Retina (tissue), 1 donor: ENCODE measurements around the gene RGS14.
A peak's percentile ranks its signal among the peaks of the same experiment; 100 is the strongest.
"Not testable (repeated sequence)": the region's sequence is repeated elsewhere in the genome, so short reads cannot be mapped to it uniquely, and the experiment has no call there.

Experiments used
- DNase-seq: peaks from one replicate; pipeline ENCODE4 v3.0.0-alpha.2; 2016

Gene RGS14

DNA sequence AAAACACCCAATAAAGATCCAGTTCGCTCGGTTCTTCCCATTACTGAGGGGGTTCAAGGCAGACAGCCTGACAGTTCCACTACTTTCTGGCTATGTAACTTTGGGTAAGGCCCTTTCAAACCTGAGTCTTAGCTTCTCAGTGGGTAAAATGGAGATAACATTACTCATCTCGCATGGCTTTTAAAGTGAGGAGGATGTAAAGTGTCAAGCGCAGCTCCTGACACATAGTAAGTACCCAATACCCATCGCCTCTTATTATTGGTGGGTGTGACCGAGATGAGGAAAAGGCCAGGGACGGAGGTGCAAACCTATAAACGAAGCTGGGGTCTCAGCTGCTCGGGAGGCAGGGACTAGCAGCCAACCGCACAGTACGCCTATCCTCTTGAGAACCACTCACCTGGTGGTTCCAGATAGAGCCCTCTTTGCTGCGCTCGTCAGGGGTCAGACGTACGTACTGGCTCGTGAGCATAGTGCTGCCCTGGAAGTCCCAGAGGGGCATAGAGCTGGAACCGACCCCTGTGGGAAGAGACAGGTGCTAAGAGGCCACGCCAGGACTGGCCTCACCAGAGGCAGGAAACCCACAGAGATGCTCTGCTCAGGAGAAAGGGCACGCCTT, 6.8 kb upstream of the RGS14 start:
- no peak for DNase-seq

DNA sequence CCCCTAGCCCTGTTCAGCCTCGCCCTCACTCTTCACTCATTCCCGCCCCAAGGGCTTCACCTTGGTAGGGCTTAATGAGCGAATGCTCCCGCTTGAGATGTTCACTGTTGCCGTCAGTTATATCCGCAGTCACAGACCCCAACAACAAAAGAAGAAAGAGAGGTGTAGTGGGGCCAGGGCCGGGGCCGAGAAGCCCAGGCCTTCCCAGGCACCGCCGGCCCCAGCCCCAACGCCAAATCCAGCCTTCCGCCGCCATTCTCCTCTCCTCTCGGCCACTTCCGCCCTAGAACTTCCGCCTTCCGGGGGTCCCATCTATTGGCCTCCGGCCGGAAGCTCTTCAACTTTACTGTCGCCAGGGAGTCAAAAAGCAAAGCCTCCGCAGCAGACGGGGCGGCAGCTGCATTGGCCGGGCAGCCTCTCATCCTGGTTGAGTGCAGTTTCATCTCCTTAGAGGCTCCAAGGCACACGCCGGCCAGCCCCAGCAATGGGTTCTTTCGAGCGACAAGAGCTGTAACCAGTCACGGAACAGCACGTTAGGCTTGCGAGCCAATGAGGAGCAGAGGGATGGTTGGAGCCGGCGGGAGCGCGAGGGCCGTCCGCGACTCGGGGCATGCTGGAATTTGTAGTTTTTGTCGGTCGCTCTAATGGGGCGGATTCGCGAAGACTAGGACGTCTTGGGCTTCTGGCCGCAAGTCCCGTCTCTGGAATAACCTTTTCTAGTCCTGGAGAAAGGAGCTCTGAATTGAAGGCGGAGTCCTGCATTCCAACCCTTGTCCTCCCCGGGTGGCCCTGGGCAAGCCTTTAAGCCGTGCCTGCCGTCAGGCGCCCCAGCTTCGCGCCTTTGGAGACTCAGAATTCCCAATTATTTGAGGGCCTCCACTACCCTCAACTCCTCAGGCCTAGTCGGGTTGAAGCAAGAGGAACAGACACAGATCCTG, 6.1 kb upstream of the RGS14 start, which contains the start of gene LMAN2:
Gene LMAN2 (minus strand): TSS at position 277 of the 938 bp plus-strand sequence. CDS start 21 bp downstream, at position 256.
- peak; percentile 98 for DNase-seq

DNA sequence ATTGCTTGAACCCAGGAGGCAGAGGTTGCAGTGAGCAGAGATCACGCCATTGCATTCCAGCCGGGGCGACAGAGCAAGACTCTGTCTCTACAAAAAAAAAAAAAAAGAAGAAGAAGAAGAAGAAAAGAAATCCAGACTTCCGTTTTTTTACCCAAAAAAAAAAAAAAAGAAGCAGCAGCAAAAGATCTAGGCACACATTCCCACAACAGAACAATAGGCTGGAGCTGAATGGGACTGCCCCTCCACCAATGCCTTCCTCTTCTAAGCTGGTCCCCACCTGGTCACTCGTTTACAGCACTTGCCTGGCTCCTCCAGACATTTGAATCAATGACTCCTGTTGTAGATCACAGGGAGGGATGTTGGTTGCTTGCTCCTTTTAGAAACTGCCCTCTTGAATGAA, 4.6 kb upstream of the RGS14 start:
- no peak for DNase-seq

DNA sequence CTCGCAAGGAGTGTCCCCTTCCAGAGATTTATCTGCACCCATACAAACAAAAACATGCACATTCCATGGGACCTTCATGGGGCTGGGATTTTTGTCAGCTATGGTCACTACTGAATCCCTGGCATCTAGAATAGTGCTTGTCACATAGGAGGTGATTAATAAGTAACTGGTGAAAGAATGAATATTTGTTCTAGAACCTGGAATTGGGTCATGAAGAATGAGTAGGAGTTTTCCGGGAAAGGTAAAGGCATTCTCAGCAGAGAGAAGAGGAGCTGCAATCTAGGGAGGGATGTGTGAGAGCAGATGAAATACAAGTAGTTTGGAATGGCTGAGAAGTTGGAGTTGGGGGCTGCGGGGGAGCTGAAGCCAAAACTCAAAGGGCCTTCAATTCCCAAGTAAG, 3.5 kb upstream of the RGS14 start:
- DNase-seq: no peak

DNA sequence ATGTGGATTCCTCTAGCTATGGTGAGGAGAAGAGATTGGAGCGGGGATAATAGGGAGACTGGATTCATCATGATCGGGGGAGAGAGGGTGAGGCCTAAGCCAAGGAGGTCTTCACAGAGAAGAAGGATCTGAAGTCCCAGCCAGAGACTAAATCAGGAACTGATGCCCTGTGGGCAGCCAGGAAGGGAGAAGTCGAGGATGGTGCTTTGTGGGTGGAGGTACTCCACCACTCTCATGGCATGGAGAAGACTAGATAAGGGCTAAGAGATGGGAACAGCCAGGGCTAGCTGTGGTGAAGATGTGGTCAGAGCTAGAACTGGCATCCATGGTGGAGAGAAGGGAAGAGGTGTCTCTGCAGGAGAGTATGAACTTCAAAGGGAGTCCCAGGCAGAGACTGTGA, 3.0 kb upstream of the RGS14 start:
- DNase-seq: no peak

DNA sequence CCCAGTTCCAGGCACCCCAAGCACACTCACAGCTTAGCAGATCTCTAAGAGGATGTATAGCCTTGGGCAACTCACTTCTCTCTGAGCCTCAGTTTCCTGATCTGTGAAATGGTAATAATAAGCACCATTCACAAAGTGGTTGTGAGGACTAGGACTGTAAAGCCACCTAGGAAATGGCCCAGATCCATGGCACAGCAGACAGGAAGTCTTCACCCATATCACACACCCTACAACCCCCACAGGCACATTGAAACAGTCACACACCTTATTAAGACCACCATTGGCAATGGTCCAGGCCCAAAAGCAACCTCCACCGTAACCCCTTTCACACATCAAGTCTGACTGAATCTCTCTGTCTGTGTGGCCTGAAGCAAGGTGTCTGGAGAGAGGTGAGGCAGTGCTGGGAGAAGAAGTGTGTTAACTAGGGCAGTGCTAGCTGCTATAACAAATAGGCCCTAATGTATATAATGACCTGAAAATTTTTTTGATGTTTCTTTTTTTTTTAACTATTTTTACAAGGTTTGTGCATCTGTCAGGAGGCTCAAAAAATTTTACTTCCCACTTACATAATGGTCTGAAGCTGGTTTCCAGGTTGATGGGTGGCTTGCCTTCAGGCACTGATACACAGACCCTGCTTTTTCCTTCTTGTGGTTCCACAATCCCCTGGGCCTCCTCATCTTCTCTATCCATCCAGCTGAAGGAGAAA, 2.4 kb upstream of the RGS14 start:
- no peak for DNase-seq

DNA sequence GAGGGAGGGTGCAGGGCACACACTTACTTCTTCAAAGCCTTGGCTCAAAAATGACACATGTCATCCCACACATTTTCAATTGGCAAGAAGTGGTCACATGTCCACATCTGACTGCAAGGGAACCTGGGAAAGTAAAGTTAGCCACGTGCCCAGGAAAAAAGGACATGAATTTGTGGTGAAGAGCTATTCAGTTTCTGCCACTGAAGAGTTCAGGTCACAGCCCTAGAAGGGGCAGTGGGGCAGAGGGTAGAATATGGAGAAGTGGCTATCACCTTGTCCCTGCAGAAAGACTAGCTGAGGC, 1.9 kb upstream of the RGS14 start:
- no peak for DNase-seq

DNA sequence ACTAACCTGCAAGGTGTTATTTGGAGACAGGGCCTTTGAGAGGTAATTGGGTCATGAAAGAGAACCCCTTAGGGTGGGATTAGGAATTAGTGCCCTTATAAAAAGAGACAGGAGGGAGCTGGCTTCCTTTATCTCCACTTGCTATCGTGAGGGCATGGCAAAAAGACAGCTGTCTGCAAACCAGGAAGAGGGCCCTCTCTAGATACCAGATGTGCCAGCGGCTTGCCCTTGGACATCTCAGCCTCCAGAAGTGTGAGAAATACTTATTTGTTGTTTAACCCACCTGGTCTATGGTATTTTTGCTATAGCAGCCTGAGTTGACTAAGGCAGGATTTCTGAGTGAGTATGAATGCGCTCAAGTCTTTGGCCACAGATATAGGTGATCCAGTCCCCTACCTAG, 978 bp upstream of the RGS14 start:
- no peak for DNase-seq

DNA sequence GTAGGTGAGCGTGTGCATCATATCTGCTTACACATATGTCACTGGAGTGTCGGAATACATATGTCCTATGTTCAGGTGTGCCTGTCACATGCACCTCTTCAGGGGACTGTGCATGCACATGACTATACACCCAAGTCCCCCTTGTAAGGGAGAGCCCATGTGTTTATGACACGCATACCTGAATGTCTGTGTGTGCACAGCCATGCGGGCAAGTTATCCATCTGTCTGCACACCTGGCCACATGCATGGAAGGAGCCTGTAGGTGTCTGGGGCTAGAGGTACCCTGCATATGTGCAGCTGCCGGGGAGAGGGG, 622 bp upstream of the RGS14 start:
- DNase-seq: no peak

DNA sequence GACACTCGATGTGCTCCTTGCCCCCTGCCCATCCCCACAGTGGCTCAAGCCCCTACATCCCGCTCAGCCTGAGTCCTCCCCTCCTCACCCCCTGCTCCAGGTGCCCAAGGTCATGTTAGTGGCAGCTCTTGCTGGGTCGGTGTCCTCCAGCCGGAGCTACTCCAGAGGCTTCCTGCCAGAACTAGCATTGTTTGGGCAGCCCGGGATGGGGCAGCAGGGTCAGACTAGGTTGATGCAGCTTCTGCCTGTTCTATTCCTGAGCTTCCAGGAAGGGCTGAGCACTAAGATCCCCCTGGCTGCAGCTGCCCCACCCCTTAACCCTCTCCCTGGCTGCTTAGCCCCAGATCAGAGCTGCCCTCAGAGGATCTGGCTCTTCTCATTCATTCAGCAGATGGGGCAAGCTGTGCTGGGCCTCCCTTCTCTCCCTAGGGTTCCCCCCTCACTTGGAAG, 671 bp downstream of the RGS14 start:
- no peak for DNase-seq

DNA sequence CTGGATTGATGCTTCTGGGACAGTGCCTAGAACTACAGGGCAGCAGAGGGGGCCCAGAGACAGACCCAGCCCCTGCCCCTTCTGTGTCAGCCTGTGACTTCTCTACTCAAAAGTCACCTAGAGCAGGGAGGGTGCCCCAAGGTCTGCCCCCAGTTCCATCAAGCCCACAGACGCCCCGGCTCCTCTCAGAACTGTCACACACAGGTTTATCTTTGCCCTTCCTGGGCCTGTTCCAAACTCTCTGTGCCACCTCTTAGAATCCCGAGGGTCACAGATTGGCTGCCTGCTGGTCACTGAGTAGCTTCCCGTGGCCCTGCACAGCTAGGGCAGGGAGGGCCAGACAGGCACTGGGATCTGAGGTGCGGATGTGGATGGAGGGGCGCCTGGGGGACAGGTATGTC, 1.7 kb downstream of the RGS14 start:
- DNase-seq: no peak

DNA sequence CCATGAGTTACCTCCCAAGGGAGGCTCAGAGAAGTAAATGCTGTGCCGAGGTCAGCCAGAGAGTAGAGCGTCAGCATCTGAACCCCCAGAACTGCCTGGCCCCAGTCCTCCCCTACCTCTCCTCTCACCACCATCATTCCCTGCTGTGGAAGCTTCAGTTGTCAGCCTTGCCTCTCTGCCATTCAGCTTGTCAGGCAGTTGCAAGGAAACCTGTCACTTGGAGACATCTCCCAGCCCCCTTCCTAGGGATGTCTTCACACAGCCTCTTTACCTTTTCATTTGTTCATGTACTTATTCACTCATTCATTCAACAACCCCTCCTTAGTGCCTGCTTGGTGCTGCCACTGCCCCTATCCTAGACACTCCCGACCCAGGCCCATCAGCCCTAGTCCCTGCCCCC, 2.1 kb downstream of the RGS14 start:
- no peak for DNase-seq

DNA sequence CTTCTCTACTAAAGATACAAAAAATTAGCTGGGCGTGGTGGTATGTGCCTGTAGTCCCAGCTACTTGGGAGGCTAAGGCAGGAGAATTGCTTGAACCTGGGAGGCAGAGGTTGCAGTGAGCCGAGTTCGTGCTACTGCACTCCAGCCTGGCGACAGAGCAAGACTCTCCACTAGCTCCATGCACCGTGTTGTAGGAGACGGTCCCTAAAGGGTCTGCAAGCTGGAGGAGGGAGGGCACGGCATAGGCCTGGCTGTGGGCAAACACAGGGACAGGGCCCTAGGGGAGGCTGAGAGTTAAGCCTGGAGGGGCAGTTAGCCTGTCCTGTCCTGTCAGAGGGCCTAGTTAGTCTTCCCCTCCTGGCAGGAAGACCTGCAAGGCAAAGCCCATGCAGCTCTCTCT, 3.0 kb downstream of the RGS14 start:
- DNase-seq: not testable (repeated sequence)

DNA sequence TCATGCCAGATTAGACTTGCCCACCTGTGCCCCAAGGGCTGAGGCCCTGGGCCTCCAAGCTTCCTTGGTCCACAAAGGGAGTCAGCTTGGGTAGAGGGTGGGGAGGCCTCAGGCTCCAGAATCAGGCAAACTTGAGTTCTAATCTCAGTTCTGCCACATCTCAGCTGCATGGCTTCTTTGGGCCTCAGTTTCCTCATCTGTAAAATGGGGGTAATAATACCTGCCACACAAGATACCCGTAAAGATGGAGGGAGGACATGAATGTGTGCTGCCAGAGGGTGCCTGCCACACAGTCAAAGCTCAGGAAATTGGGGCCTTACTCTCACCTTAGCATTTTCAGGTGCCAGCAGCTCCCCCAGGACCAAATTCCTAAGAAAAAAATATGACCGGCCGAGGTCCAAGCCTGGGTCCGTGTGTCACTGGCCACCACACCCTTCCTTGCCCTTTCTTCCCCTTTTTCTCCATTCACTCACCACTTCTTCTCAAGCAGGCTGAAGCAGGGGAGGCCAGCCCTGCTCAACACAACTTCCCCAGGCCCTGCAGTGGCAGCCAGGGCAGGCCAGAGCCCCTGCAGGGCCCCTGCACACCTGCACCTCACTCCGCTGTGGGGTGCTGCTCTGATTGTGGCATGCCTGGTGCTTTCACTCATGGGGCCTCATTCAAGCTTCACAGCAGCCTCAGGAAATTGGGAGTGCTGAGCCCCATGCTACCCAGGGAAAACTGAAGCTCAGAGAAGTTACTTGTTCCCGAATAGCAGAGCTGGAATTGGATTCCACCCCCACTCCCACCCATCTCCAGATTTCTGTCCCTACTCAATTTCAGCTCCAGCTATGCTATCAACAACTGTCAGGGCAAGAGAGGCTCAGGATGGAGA, 3.9 kb downstream of the RGS14 start:
- no peak for DNase-seq

DNA sequence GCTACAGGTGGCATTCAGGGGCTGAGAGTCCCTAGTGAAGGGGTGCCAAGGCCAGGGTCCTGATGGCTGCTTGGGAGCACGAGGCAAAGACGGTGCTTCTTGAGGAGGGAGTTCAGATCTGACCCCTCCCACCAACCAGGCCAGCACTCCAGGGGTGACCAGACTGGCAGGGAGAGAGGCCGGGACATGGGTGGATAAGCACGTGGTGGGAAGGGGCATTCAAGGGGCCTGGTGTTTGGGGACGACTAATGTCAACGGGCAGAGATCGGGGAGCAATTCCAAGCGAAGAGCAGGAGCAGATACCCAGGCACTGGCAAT, 4.5 kb downstream of the RGS14 start:
- DNase-seq: no peak

DNA sequence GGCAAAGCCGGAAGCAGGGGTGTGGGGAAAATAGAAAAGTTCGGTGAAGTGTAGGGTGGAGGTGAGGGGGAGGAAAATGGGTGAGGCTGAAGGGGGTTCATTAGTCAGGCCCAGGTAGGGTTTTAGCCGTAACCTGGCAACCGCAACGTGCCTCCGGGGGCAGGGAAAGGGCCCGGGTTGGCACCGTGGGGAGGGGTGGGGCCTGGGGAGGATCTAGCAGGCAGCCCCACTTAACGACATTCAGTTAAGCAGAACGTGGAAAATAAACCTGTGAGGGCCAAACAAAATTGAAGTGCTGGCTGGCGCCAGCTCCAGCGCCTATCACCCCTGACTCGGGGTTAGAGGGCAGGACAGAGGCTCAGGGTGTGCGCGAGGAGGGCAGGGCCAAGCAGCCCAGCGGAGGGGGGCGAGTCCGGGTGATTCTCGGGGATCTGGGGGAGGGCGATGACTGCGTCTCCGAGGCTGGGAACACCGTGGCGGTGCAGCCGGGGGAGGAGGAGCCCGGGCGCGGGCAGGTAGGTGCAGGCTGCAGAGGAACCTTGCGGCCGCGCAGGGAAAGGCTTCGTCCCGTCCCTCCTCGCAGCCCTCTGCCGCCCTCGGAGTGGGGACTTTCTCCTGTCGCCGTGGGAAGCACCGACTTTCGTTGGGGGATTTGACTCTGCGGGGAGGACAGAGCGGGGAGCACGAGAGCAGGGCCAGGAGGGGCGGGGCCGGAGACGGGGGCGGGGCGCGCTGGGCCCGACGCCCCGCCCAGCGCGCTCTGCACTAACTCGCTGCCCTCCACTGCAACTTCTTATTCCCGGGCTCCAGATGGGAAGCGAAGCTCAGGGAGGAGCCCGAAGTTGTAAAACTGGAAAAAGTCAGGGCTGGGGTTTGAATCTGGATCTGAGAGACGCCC, 5.1 kb downstream of the RGS14 start:
- DNase-seq: peak; percentile 54

DNA sequence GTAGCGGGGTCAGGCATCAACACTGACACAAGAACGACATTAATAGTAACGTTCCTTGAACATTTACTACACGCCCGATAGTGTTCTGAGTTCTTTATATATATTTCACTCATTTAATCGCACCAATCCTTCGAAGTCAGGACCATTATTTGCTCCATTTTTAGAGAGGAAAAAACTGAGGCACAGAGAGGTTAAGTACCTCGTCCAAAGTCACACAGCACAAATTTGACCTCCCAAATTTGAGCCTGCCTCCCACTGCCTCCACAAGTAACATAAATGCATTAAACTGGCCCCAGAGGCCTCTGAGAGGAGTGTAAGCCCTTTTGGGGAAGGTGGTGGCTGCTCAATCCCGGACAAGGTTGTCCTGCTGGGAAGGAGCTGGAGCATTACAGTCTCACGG, 5.8 kb downstream of the RGS14 start:
- DNase-seq: no peak

DNA sequence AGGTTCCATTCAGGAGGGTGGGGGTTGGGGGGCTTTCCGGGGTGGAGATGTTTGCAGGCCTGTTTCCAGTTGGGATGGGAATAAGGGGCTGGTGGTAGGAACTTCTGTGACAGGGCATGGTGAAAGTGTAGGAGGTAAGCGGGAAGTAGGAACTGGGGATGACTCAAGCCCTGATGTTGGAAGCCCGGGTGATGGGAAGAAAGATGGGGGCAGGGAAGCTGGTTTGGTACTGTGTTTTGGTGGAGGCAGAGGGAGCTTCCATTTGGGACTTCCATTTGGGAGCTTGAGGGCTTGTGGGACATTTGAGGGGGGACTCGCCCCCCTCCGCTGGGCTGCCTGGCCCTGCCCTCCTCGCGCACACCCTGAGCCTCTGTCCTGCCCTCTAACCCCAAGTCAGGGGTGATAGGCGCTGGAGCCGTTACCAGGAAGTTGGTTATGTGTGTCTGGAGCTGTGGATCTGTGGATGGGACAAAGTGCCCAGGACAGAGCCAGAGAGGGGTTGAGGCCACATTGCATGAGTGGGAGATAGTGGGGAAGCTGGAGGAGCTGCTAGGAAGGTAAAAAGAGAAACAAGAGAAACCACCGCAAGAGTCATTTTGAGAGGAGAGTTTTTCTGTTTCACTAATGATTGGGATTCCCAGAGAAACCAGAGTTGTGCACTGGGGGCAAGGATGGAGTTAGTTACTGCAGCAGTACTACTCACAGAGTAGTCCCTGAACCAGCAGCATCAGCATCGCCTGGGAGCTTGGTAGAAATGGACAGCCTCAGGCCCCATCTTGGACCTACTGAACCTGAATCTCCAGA, 6.6 kb downstream of the RGS14 start:
- DNase-seq: no peak

DNA sequence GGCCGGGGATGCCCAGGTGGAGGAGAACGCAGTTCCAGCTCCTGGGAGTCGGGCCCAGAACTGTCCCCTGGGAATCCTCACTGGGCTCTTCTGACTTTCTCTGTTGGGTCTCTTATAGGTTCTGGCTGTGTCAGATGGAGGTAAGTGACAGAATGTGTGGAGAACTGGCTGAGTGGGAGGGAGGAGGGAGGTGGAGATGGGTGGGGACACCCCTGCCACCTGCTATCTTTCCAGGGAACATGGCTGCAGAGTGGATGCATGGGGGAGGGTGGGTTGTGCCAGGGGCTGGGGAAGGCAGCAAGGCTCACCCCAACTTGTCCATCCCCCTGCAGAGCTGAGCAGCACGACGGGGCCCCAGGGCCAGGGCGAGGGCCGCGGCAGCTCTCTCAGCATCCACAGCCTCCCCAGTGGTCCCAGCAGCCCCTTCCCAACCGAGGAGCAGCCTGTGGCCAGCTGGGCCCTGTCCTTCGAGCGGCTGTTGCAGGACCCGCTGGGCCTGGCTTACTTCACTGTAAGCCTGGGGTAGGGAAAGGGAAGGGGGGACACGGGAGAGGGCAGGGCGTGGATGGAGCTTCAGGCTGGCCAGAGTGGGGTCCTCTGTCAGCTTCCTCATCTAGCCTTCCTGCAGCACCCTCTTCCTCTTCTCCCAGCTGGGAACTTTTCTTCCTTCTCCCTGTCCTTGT, 8.3 kb downstream of the RGS14 start:
- peak; percentile 36 for DNase-seq

DNA sequence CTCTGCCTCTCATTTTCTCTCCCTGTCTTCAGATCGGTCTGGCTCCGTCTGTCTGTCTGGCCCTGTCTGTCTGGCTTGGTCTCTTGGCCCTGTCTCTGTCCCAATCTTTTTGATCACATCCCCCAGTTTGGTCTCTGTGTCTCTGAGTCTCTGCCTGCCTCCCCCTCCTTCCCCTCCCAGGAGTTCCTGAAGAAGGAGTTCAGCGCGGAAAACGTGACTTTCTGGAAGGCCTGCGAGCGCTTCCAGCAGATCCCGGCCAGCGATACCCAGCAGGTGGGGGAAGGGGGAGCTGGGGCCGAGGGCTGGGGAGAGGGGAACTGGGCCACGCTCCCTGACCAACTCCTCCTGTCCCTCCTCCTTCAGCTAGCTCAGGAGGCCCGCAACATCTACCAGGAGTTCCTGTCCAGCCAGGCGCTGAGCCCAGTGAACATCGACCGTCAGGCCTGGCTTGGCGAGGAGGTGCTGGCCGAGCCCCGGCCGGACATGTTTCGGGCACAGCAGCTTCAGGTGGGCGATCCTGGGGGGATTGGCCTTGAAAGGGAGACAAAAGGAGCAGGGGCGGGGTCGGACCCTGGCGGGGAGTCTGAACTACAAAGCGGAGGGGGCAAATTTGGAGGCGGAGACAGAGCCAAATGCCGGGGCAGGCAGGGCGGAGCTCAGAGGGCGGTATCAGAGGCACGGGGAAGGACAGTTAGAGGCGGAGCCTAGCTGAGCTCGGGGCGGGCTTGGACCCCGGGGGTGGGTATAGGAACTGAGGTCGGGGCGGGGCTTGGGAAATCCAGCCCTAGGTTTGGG, 9.0 kb downstream of the RGS14 start:
- peak; percentile 88 for DNase-seq
